CD1c-positive myeloid dendritic cell (primary cell): ENCODE data around the gene AP1M1.

ENCODE experiments used
- DNase-seq: peaks from one replicate; pipeline ENCODE4 v3.0.0-alpha.2; 2016; ENCODE audit errors: extremely low spot score

Gene AP1M1

GRCh38 chr19:16185123-16185767, 12.5 kb upstream of the AP1M1 start, which contains the start of gene FAM32A:
FAM32A (plus strand) TSS chr19:16185410; CDS start chr19:16185443, 33 bp downstream.
- DNase-seq: peak; percentile 100

GRCh38 chr19:16185768-16186123, 12.0 kb upstream of the AP1M1 start:
- DNase-seq: peak; percentile 34

GRCh38 chr19:16188521-16188920, 9.2 kb upstream of the AP1M1 start:
- no peak for DNase-seq

GRCh38 chr19:16190198-16190597, 7.5 kb upstream of the AP1M1 start:
- no peak for DNase-seq

- DNase-seq: no peak
Observed at GRCh38 chr19:16190736-16191135, 7.0 kb upstream of the AP1M1 start.

- DNase-seq: no peak
Observed at GRCh38 chr19:16191216-16191908, 6.3 kb upstream of the AP1M1 start.

GRCh38 chr19:16193466-16193865, 4.2 kb upstream of the AP1M1 start:
- DNase-seq: no peak

GRCh38 chr19:16197188-16197621, 506 bp upstream of the AP1M1 start:
- no peak for DNase-seq

GRCh38 chr19:16198370-16198651, 600 bp downstream of the AP1M1 start:
- DNase-seq: no peak

GRCh38 chr19:16199275-16199932, 1.7 kb downstream of the AP1M1 start:
- DNase-seq: no peak

GRCh38 chr19:16200038-16201010, 2.6 kb downstream of the AP1M1 start:
- no peak for DNase-seq

GRCh38 chr19:16201011-16201391, 3.3 kb downstream of the AP1M1 start:
- DNase-seq: no peak

- no peak for DNase-seq
Observed at GRCh38 chr19:16202320-16203255, 4.9 kb downstream of the AP1M1 start.

- DNase-seq: no peak
Observed at GRCh38 chr19:16203256-16204004, 5.7 kb downstream of the AP1M1 start.

- DNase-seq: no peak
Observed at GRCh38 chr19:16204005-16204294, 6.2 kb downstream of the AP1M1 start.

GRCh38 chr19:16205205-16206045, 7.7 kb downstream of the AP1M1 start:
- no peak for DNase-seq

GRCh38 chr19:16206046-16206605, 8.4 kb downstream of the AP1M1 start:
- no peak for DNase-seq

GRCh38 chr19:16206637-16207036, 8.9 kb downstream of the AP1M1 start:
- DNase-seq: no peak

GRCh38 chr19:16207063-16207462, 9.4 kb downstream of the AP1M1 start:
- no peak for DNase-seq
